Heart left ventricle (tissue), 13 donors: ENCODE results near the gene SPEF2.

ENCODE experiments used
- POLR2A ChIP-seq, 2 donors: fragments of 450-650 bp; IDR thresholded peaks; one replicate each; pipeline ENCODE4 v1.6.1; 2017; ENCODE audit warnings: antibody characterized with exemption in 2 of 2, mild to moderate bottlenecking in 2 of 2, moderate library complexity in 2 of 2
- TF ChIP-seq, protein P1 (sequence below), 12 donors: fragments of 200-600 bp; sonication (generic) in 4 of 12; IDR thresholded peaks; one replicate each; pipeline versions ENCODE4 v1.5.0 to v1.8.0; 2018 to 2022; ENCODE audit warnings: antibody characterized with exemption in 12 of 12, mild to moderate bottlenecking in 5 of 12
- donor health status: ischemic (EF 13 %, LVEDD 7.1; RV severe dilation, severe dysfunction).
- donor health status: DM: no; HTN: yes; CAD: no.
- donor health status: DM: no; HTN: no; CAD: no.
- donor health status: ischemic (EF 25% LVEDD 6.9; RV normal size, moderate dysfunction).
- donor health status: ischemic (EF 25% LVEDD 5.7; RV mildly dilated, moderate dysfunction).
- donor health status: ischemic (EF 35%, LVEDD 5.7; RV mildly dilated, moderate dysfunction).
- donor health status: nonischemic (EF 11% LVEDD 7.7; RV severe dilation, severe dysfunction).
- donor health status: DM: yes; HTN: yes; CAD: no.
- donor health status: PGD.
- donor health status: ischemic (EF 29% LVEDD 5.4; RV normal size, mild dysfunction).
- donor health status: nonischemic (EF 23%, LVEDD 6.1; RV moderate dilation, normal function).

DNA sequence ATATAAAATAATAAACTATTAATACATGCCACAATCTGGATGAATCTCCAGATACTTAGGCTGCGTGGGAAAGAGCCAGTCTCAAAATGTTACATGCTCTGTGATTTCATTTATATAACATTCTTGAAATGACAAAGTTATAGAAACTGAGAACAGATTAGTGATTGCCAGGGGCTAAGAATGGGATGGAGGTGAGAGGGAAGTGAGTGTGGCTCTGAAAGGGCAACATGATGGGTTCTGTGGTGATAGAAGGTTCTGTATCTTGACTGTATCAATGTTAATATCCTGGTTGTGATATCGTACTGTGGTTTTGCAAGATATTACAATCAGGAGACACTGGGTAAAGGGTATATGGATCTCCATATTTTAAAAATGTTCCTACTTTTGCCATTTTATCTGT lies 50.7 kb downstream of the SPEF2 start:
- TF ChIP-seq, protein P1, sequence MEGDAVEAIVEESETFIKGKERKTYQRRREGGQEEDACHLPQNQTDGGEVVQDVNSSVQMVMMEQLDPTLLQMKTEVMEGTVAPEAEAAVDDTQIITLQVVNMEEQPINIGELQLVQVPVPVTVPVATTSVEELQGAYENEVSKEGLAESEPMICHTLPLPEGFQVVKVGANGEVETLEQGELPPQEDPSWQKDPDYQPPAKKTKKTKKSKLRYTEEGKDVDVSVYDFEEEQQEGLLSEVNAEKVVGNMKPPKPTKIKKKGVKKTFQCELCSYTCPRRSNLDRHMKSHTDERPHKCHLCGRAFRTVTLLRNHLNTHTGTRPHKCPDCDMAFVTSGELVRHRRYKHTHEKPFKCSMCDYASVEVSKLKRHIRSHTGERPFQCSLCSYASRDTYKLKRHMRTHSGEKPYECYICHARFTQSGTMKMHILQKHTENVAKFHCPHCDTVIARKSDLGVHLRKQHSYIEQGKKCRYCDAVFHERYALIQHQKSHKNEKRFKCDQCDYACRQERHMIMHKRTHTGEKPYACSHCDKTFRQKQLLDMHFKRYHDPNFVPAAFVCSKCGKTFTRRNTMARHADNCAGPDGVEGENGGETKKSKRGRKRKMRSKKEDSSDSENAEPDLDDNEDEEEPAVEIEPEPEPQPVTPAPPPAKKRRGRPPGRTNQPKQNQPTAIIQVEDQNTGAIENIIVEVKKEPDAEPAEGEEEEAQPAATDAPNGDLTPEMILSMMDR (IDR thresholded peaks at IDR 0.05): no peak
- TF ChIP-seq POLR2A (IDR thresholded peaks at IDR 0.05): no peak
